WTC11 (cell line): ENCODE results near the gene PDE11A.

Source experiments
- ATF1 ChIP-seq: sonication (generic); formaldehyde crosslinking; IDR thresholded peaks from 2 replicates; pipeline ENCODE4 v1.8.1; 2023; ENCODE audit warnings: mild to moderate bottlenecking, moderate library complexity, missing genetic modification reagents
- ATF3 ChIP-seq: sonication (generic); formaldehyde crosslinking; conservative IDR thresholded peaks from 2 replicates; pipeline ENCODE4 v1.8.1; 2022; ENCODE audit warnings: mild to moderate bottlenecking, missing genetic modification reagents
- CTCF ChIP-seq: fragments of 200-600 bp; IDR thresholded peaks from 2 replicates; pipeline ENCODE4 v1.8.0; 2022; ENCODE audit warnings: antibody characterized with exemption
- JAZF1 ChIP-seq: fragments of 250-450 bp; sonication (Bioruptor Pico); IDR thresholded peaks from 2 replicates; pipeline ENCODE4 v1.9.0; 2021; ENCODE audit warnings: moderate library complexity, mild to moderate bottlenecking, inconsistent platforms
- SP1 ChIP-seq: sonication (generic); formaldehyde crosslinking; conservative IDR thresholded peaks from 2 replicates; pipeline ENCODE4 v1.8.1; 2022; ENCODE audit warnings: missing genetic modification reagents

- TF ChIP-seq SP1 (no peak), CTCF (no peak), ATF1 (no peak), JAZF1 (CRISPR knock-in tag) (no peak), ATF3 (CRISPR knock-in tag) (no peak)
Observed at GRCh38 chr2:177880285-177880684, 192.3 kb downstream of the PDE11A start.
